Tibial nerve (tissue), 4 donors: ENCODE data around the gene GRHL1.

ENCODE experiments used
- CTCF ChIP-seq, 5 experiments: fragments of 200-600 bp in 3 of 5; fragments of 450-650 bp in 2 of 5; sonication (generic) in 3 of 5; IDR thresholded peaks; one replicate each; pipeline ENCODE4 v1.5.1; 2016 to 2019; ENCODE audit warnings: antibody characterized with exemption in 5 of 5, mild to moderate bottlenecking in 3 of 5, moderate library complexity in 2 of 5
- EP300 ChIP-seq, 2 donors: sonication (generic); formaldehyde crosslinking; IDR thresholded peaks; one replicate each; pipeline ENCODE4 v1.6.1; 2017; ENCODE audit warnings: antibody characterized with exemption in 2 of 2, mild to moderate bottlenecking in 1 of 2

- TF ChIP-seq EP300 (IDR thresholded peaks at IDR 0.05), result no peak
- no peak for TF ChIP-seq CTCF (IDR thresholded peaks at IDR 0.05)
Measured at GRCh38 chr2:9973690-9974089, 22.2 kb downstream of the GRHL1 start.
